GM18520 (cell line): ENCODE data around the gene GTPBP1.

Source experiments
- ATAC-seq: cut with Tn5 transposase; IDR thresholded peaks from one replicate; pipeline ENCODE4 v1.9.1; 2021; ENCODE audit not compliant: unreplicated experiment

The GTPBP1 gene

DNA sequence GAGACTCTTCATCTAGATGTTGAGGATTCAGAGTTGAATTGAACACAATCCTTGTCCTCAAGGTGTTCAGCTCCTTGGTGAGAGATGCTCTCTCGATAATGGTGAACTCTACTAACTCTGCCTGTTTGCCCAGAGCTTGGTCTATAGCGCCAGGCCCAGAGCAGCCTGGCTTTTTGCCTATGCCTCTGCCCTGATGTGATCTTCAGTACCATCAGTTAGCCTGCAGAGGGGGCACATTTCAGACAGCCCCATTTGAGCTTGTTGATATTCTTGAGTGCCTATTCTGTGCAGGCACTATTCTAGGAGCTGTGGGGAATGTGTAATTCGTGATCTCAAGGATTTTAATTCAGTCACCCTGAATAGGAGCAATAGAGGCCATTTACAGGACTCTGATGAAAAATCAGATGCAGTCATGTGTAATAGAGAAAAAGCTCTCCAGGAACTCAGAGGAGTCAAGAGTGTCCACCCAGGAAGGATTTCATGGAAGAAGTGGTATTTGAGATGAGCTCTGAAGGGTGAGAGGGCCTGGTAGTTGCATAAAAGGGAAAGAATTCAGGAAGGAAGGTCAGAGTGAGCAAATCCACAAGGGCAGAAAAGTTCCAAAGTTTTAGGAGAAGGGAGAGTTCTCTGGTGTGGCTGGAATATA, 19.3 kb downstream of the GTPBP1 start:
- no peak for ATAC-seq

DNA sequence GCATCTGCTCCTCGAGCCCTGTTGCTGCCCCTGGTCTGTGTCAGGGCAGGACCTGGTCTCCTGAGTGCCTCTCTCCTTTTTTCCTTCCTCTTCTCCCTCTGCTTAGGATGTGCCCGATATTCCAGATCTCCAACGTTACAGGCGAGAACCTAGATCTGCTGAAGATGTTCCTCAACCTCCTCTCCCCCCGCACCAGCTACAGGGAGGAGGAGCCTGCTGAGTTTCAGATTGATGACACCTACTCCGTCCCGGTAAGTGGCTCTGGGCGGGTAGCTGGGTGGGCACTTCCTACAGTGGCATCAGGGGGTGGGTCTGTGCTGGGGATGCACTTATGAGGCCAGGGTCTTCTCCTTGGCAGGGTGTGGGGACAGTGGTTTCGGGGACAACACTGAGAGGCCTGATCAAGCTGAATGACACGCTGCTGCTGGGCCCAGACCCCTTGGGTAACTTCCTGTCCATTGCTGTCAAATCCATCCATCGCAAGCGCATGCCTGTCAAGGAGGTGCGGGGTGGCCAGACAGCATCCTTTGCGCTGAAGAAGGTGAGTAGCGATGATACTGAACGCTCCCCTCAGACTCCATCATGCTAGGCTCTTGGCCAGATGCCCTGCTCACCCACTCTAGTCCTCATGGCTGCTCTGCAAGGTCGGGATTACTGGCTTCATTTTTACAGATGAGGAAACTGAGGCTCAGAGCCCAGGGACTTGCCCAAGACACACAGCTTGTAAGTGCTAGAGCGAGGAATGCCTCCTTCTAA, 20.3 kb downstream of the GTPBP1 start:
- no peak for ATAC-seq

DNA sequence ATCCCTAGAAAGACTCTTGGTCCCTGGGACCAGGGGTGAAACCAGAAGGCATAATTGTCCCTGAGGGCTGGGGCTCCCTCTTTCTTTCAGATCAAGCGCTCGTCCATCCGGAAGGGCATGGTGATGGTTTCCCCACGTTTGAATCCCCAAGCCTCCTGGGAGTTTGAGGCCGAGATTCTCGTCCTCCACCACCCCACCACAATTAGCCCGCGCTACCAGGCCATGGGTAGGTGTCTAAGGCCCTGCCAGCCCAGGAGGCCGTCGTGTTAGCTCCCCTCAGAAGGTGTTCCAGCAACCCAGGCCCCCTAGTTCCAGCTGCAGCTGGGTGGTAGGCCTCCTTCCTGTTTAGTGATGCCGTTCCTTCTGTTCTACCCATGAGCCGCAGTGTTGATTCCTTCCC, 21.4 kb downstream of the GTPBP1 start:
- no peak for ATAC-seq

DNA sequence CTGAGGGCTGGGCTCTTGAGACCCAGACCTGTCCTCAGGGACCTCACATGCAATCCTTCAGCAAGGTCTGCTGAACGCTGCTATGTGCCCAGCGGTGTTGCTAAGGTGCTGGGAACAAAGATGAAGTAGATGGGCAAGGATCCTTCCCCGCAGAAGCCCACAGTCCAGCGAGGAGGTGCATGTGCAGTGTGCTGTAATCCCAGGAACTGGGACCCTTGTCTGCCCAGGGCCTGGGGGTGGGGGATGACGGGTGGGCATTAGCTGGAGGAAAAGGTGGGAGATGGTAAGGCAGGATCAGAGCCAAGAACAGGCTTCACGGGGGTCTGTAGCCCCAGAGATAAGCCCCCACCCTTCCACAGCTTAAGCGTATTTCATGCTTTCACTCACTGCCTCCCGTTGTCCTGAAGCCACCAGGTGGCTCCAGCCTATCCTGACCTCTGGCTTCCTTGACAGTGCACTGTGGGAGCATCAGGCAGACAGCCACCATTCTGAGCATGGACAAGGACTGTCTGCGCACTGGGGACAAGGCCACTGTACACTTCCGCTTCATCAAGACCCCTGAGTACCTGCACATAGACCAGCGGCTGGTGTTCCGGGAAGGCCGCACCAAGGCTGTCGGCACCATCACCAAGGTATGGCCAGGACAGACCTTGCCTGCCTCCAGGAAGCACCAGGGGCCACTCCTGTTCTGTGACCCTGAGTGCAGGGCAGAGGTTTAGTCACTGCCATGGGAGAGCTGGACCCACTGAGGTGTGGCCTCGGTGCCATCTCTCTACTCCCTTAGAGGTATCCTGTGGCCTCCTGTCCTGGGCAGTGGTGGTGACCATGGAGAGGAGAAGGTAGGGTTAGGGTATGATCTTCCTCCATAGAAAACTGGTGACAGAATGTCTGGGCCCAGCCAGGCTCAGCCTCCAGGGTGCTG, 22.0 kb downstream of the GTPBP1 start:
- no peak for ATAC-seq

DNA sequence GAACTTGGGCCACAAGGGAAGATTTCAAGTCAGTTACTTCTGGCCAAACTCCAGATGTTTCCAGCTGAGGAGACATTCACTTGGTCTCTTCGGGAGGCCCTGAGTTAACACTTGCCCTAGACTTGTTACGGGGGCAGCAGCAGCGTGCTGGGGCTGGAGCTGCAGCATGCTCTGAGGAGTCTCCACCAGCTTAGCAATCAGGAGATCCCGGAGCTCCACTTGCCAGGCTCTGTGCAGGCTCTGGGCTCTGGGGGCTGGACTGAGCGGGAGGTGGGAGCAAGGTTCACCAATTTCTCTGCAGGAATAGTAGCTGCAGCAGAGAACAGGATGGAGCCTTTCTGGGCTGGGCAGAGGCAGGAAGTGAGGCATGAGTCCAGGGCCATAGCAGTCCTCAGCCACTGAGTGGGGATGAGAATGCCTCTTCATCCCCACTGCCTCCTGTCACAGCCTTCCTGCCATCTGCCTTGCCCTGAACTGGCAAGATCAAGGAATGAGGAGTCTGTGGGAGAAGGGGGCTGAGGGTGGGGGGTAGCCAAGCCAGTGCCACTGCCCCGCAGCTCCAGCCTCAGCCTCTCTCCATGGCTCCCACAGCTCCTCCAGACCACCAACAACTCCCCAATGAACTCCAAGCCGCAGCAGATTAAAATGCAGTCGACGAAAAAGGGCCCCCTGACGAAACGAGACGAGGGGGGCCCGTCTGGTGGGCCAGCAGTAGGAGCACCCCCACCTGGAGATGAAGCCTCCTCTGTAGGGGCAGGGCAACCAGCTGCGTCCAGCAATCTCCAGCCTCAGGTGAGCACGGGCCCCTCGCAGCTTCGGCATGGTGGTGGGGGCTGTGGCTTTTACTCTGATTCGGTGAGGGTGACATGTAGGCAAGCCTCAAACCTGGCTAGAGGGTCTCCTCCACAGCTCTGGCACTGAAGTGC, 23.4 kb downstream of the GTPBP1 start:
- ATAC-seq, result no peak

DNA sequence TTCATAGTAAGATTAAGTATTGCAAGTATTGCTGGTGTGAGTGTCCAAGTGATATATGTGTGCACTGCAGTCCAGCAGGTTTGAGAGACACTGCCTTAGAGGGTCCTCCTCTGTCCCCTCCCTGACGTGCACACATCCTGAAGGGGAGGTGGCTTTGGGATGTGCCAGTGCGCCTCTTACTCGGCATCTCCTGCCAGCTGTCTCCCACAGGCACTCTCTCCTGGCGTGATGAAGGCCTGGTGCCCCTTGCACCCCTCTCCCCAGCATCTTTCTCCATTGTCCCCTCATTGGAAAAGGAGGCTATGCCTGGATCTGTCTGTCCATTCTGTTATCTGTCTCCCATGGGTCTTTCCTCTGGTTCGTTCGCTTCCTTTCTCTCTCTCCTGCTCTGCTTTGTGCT, 24.2 kb downstream of the GTPBP1 start:
- ATAC-seq, result no peak

DNA sequence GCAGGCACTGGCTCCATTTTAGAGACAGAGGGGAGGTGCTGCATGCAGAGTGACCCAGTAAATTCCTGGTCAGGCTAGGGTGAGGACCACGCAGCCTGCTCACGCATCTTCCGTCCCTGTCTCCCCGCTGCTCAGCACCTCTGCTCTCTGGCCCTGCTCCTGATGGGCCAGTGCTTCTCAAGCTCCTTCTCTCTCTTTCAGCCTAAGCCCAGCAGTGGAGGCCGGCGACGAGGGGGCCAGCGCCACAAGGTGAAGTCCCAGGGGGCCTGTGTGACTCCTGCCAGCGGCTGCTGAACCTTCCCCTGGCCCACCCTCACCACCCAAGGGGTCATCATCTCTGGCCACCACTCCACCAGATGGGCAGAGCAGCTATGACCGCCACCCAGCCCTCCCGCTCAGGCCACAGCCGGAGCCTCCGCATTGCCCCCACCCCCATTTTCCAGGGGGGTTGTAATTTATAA, 24.7 kb downstream of the GTPBP1 start:
- ATAC-seq, result no peak

DNA sequence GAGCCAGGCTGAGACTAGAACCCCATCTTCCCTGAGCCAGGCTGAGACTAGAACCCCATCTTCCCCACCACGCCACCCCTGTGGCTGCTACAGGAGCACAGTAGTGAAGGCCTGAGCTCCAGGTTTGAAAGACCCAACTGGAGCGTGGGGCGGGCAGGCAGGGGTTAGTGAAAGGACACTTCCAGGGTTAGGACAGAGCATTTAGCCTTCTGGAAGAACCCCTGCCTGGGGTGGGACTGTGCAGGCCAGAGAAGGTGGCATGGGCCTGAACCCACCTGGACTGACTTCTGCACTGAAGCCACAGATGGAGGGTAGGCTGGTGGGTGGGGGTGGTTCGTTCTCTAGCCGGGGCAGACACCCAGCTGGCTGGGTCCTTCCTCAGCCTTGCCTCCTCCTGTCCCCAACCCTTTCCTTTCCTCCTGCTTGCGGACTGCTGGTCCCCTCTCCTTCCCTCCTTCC, 26.0 kb downstream of the GTPBP1 start:
- no peak for ATAC-seq

DNA sequence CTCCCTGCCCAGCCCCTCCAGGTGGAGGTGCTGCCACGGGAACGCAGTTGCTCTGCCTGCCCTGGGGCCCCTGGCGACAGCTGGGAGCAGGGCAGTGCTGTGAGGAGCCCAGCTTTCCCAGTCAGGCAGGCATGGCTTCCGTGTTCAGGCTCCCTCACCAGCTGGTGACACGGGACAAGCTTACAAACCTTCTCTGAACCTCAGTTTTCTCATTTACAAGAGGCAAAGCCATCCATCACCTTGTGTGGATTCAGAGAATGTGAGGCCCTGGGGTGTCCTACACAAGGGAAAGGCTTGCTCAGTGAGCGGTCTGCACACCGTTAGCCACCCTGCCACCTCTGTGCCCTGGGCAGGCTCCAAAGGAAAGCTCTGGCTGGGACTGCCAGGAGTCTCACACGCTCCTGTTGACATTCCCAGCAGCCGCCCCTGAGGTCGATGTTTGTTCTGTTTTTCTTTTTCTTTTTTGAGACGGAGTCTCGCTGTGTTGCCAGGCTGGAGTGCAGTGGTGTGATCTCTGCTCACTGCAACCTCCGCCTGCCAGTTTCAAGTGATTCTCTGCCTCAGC, 26.6 kb downstream of the GTPBP1 start:
- no peak for ATAC-seq

DNA sequence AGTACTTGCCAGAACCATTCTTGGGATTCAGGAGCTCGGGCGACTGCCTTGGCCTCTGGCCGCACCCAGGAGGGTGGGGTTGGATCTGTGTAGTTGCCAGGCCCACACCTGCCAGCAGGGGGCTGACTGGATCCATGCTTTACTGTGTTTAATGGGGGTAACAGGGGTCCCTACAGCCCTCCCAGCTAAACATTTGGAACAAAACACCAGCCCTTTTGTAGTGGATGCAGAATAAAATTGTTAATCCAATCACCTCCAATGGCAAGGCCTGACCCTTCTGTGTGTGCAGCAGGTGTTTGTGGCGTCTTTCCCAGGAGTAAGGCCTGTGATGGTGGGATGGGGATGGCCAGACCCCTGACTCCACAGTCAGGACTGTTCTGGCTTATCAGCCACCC, 27.6 kb downstream of the GTPBP1 start:
- ATAC-seq, result no peak

DNA sequence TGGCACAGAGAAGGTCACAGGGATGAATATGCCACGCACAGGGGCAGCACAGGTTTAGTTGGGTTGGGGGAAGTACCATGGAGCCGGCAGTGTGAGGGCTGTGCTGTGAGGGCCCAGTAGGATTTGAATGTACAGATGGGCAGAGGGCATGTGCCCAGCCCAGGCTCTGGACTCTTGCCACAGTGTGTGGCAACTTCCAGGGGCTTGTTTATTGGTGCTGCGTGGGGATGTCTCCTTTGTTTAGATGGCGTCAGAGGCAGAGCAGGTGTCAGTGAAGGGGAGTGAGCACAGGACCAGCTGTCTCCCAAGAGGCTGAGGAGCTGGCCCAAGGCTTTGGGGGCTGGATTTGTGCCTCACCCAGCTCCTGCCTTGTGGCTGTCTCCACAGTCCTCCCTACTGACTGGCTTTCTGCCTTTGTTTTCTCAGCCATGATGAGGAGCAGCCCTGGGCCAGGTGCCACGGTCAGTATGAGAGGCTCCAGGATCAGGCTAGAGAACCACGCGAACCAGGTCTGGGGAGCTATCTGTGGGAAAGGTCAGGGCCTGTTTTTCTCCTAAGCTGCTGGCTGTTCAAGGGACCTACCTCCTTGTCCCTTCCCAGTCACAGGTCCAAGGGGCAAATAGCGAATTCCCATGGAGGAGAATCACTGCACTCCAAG, 28.1 kb downstream of the GTPBP1 start:
- no peak for ATAC-seq

DNA sequence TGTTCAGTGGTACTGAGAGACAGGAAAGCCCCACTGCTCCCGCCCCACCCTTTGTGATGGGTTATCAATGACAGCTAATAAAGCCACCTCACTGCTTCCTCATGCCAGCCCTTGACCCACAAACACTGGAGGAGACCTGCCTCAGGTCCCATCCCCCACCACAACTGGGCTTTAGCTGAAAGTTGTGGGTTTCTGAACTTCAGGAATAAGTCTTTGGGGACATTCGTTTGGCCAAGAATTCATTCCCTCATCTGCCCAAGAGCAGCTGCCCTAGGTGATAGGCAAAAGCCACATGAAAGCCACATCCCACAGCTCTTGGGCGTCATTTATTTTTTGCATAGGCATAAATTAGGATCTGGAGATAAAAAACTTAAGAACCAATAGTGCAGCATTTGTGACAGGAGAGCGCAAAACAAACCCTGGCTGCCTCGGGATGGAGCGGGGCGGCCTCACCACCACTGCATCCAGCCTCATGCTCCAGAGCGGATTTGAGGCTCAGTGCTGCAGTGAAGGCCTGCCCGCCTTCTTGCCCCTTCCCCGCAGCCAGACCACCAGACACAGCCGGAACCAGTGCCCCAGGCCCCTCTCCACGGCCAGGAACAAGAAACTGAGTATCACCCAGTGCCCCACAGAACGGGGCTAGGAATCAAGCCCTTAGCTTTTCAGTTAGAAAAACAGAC, 28.8 kb downstream of the GTPBP1 start:
- ATAC-seq, result no peak

DNA sequence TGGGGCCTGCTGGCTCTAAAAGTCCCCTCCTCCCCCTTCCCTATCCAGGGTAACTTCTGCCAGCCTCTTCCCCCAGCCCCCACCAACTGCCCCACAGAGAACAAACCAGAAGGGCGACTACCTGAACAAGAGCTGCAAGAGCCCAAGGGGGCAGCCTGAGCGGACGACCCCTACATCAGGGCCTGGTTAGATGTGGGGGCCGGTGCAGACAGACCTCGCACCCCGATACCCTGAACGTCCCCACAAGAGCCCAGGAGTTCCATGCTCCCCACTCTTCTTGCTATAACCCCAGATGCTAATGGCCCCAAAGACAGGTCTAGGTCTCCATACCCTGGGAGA, 29.4 kb downstream of the GTPBP1 start:
- ATAC-seq, result no peak

DNA sequence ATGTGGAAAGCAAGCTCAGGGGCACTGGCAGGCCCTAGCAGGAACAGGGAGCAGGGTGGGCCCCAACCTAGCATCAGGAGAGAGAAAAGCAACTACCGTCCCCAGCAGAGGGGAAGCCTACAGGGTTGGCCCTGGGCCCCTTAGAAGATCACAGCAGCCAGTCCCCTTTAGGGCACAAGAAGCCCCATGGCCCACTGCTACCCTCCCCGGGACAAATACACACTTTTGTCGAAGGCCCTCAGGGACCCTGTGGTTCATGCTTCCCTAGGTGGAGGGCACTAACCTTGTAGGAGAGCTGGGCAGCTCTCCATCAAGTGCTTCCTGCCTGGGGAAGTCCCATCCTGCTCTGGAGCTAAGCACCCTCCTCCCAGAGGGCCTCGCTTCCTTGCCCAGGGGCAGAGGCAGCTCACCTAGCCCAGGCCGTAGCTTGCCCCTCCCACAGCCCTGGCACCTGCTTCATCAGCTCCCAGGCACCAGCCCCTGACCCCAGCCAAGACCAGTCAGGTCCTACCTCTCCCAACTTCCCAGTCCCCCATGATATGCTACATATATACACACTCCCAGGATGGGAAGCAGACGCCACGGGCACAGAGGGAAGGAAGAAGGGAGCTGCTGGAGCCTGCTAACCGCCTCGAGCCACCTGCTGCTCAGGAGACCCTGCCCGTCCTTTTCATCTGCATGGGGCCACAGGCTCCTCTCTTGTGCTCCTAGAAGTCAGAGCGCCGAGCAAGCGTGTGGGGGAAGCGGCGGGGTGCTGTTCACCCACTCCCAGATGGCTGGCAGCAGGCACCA, 29.9 kb downstream of the GTPBP1 start:
- no peak for ATAC-seq

DNA sequence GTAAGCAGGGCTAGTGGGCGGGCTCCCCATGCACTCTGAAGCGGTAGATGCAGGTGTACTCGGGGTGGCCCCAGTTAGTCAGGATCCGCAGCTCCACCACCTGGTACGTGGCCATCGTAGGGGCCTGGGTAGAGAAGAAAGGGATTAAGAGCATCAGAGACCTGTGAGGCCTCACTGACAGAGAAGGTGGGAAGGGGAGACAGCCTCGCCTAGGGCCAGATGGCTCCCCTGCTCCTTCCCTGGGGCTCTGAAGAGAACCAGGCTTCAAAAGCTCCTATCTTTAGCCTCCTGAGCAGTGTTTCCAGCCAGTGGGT, 30.5 kb downstream of the GTPBP1 start:
- no peak for ATAC-seq

DNA sequence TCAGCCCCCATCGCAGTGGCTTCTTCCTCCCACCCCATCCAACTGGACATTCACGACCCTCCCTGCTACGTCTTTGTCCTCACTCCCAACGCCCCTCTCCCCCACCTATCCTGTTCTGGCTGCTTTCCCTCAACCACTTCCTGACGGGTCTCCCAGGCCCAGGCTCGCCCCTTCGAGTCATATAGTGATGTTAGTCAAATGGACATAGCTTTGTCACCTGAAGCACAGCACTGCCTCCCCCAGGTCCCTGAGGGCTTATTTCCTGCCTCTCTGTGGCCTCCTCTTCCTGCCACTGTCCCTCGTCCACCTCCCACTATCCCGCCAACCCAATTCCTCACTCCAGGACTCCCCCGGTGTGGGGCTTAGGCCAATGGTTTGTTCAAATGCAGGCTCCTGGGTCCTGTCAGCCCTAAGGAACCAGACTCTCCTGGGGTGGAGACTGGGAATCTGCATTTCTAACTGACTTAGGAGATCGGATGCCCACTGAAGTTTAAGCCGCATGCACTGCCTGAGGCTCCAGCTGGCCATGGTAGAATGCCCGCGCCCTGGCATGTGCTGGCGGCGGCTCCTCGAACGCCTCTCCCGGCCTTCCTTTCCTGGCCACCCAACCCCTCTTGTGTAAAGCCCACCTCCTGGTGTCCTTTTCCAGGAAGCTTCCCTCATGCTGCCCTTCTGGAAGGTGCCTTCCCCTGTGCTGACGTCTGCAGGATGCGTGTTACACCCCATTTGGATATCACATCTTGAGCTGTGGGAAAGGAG, 31.7 kb downstream of the GTPBP1 start:
- ATAC-seq, result no peak

DNA sequence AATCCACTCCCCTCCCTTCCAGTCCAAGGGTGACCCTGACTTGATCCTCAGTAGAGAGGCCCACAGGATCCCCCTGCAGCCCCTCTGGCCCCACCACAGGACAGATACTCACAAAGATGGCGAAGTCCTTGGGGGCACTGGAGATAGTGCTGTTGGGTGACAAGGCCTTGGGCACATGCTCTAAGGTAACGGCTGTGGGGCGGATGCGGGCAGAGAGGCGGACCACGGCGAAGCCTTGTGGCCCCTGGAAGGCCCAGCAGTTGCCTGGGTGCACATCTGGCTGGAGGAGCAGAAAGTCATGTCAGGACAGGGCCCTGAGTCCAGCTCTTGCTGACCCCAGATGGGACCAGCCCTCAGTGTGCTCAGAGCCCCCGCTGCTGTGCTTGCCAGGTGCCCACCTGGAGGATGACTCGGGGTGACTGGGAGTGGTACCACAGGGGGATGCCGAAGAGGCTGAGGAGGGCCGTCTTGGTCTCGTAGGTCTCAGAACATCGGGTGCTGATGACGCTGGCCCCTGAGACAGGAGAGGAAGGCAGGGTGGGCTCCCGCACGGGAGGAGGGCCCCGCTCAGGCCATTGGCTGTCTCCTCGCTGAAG, 32.8 kb downstream of the GTPBP1 start:
- ATAC-seq, result no peak
